GM10266 (cell line): Measurements from ENCODE around the gene LLPH.

Experiments
- DNase-seq: peaks from one replicate; pipeline ENCODE4 v3.0.0; 2012; ENCODE audit errors: extremely low spot score
- CTCF ChIP-seq: IDR thresholded peaks from 2 replicates; pipeline ENCODE4 v1.5.1; 2012; ENCODE audit warnings: mild to moderate bottlenecking, low read depth; ENCODE audit not compliant: control insufficient read depth, insufficient read depth; ENCODE audit errors: missing control alignments

Gene LLPH

DNA sequence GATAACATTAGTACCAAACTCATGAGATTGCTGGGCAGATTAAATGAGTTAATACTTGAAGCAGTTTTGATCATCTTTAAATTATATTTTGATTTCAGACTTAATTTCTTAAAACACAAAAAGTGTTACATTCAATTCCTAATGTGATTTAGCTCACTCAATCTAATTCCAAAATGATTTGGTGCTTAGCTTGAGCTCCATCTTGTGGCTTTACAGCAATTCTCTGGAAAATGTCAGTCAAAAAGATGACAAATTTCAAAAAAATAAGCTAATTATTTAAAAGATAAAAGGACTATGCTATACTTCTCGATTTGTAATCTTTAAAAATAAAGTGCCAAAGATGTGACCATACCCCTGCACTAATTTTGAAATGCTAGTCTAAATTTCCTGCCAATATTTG is 10.1 kb downstream of the LLPH start:
- TF ChIP-seq CTCF = no peak
- no peak for DNase-seq

- no peak for DNase-seq
- no peak for TF ChIP-seq CTCF
Observed at GRCh38 chr12:66119870-66120241, 10.7 kb downstream of the LLPH start.

- no peak for TF ChIP-seq CTCF
- no peak for DNase-seq
Observed at GRCh38 chr12:66119229-66119869, 11.2 kb downstream of the LLPH start.

GRCh38 chr12:66118240-66118891 is 12.2 kb downstream of the LLPH start:
- DNase-seq = no peak
- TF ChIP-seq CTCF = no peak

- DNase-seq = no peak
Observed at GRCh38 chr12:66117242-66117641, 13.3 kb downstream of the LLPH start.

GRCh38 chr12:66115071-66115600 is 15.4 kb downstream of the LLPH start:
- DNase-seq = no peak
- no peak for TF ChIP-seq CTCF

More at GRCh38 chr12:66117242-66117641, 13.3 kb downstream of the LLPH start:
- TF ChIP-seq CTCF = no peak

GRCh38 chr12:66113471-66113870 is 17.1 kb downstream of the LLPH start:
- DNase-seq = no peak
- no peak for TF ChIP-seq CTCF
